Placental pericyte (primary cell): Measurements from ENCODE around the gene TEKT2. TPM values are rescaled to one million over a fixed set of nuclear protein-coding genes. Genes with fewer than 3 reads are reported as not detected.

ENCODE experiments used
- total RNA-seq: library from RNA; depleted of rRNA; stranded (reverse); fragments of >200 nt; gene quantifications from 2 replicates; pipeline ENCODE4 v1.2.3, GENCODE V29; 2012

The TEKT2 gene, protein sequence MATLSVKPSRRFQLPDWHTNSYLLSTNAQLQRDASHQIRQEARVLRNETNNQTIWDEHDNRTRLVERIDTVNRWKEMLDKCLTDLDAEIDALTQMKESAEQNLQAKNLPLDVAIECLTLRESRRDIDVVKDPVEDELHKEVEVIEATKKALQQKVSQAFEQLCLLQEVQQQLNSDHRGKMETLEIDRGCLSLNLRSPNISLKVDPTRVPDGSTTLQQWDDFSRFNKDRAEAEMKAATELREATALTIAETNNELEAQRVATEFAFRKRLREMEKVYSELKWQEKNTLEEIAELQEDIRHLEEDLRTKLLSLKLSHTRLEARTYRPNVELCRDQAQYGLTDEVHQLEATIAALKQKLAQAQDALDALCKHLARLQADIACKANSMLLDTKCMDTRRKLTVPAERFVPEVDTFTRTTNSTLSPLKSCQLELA
- total RNA-seq, result not detected in 2 replicates

DNA sequence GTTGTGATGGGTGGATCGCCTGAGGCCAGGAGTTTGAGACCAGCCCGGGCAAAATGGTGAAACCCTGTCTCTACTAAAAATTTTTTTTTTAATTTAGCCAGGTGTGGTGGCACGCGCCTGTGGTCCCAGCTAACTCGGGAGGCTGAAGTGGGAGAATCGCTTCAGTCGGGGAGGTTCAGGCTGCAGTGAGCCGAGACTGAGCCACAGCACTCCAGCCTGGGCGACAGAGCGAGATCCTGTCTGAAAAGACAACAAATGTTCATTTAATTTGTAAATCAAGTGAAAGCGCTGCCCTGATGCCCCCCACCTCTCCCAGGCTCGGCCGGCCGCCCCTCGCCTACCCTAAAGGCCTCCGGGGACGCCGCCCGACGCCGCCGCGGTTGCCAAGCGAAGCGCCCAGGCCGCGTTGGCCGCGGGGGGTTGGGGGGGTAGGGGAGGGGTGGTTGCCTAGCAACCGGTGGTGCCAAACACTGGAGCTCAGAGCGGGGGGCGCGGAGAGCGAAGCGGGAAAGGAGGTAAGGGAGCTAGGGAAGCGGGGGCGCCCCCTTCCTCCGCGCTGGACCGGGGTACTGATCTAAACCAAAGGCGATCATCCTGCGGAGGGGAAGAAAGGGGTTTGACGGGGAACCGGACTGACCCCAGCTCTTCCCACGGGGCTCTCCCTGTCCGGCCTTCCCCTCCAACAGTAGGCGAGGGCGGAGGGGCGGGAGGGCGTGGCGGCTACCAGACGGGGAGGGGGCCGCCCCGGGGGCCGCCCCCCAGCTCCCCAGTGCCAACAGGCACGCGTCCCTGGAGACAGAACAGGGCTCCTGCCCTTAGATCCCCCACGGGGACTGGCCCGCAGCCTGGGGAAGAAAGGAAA is at the start of gene TEKT2:
TEKT2 (plus strand) TSS at position 460 of the 862 bp plus-strand sequence. CDS start 828 bp downstream, outside the sequence.

DNA sequence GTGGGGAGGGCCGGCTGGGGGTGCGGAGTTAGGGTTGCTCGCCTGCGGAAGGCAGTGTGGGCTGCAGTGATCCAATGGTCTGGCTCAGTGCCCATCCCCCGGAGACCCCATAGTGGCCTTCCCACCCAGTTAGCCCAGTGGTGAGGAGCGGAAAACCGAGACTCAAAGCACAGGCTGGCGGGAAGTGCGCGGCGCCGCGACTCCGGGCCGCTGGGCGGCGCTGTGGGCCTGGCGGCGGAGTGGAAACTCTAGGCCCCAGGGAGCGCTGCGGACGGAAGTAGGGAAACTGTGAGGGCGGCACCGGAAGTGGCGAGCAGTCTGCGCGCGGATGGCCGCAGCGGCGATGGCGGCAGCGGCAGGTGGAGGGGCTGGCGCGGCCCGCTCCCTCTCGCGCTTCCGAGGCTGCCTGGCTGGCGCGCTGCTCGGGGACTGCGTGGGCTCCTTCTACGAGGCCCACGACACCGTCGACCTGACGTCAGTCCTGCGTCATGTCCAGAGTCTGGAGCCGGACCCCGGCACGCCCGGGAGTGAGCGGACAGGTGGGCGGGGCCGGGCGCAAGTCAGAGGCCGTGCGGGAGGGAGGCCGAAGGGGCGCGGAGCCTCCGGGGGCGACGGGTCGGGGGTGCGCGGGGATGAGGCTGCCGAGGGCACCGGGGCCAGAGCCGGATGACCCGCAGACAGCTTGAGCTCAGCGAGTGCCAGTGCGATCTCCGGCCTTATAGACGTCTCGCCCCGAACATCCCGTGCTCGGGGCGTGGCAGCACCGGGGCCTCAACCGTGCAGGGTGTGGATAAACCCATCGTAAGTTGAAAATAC is 4.9 kb downstream of the TEKT2 start, which contains the start of gene ADPRS:
ADPRS (plus strand) TSS at position 316 of the 816 bp plus-strand sequence; CDS start at position 329, 13 bp downstream.

DNA sequence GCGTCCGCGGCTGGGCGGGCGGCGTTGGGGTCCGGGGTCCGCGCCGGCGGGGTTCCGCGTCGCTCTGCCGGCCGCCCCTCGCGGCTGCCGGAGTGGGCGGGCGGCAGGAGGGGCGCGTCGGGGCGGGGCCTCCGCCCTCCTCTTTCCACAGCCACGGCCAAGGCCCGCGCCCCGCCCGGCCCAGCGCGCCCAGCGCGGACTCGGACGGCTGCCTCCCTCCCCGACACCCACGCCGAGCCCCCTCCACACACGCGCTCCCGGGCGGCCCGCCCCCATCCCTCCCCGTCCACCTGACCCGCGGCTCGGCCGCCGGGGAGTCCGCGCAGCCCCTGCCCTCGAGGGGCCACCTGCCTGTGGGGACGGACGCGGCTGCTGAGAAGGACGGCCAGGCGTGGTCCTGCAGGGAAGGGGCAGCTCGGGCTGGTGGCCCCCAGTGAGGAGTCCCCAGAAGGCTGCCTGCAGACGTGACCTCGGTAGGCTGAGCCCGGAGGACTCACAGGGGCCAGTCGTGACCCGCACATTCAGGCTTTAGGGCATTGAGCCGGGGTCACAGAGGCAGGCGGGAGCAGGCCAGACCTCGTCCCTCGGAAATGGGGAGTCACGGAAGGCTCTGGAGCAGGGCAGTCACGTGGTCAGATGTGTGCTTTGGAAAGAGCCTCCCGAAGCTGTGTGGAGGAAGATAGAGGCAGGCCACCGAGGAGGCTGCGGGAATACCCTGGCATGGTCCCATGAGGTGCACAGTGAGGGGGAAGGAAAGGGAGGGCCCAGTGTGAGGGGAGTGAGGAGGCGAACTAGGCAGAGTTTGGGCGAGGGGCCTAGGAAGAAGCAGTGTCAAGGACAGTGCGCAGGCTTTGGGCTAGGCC is 41.5 kb downstream of the TEKT2 start, which contains the start of gene COL8A2:
COL8A2 (minus strand) TSS at position 94 of the 863 bp plus-strand sequence. CDS start 24,980 bp downstream, outside the sequence.

Other genes starting within 250 kb of the TEKT2 start
- gene AGO1, start 200.9 kb upstream of the TEKT2 start, total RNA-seq, result 18.8 and 37.8 TPM in 2 replicates
- 14.4 and 25.3 TPM in 2 replicates for gene AGO3, start 153.0 kb upstream of the TEKT2 start, total RNA-seq
- gene ADPRS, start 4.8 kb downstream of the TEKT2 start, total RNA-seq, result 40.2 and 46.6 TPM in 2 replicates
- 5.0 and 6.7 TPM in 2 replicates for gene COL8A2, start 41.1 kb downstream of the TEKT2 start, total RNA-seq
- 93.6 and 96.5 TPM in 2 replicates for gene TRAPPC3, start 65.4 kb downstream of the TEKT2 start, total RNA-seq
- gene MAP7D1, start 72.1 kb downstream of the TEKT2 start, total RNA-seq, result 124 and 259 TPM in 2 replicates
- gene THRAP3, start 140.3 kb downstream of the TEKT2 start, total RNA-seq, result 74.8 and 130 TPM in 2 replicates
- 2.2 and 4.7 TPM in 2 replicates for gene SH3D21, start 222.3 kb downstream of the TEKT2 start, total RNA-seq
- 175 and 366 TPM in 2 replicates for gene EVA1B, start 239.6 kb downstream of the TEKT2 start, total RNA-seq